ENCODE data around the gene POC1A. TPM values are rescaled to one million over a fixed set of nuclear protein-coding genes. Genes with fewer than 3 reads are reported as not detected.

The POC1A gene
- total RNA-seq, 1 experiment from 2014 or later, result 29.0 TPM

- Histone ChIP-seq H3K4me2 (ENCODE audit: insufficient read depth, insufficient read length, low read length) (no peak overlapping the region), H3T11ph (ENCODE audit: low read length) (no peak overlapping the region), H3K27ac (ENCODE audit: insufficient read length, low read depth, low read length) (no peak overlapping the region), H2BK20ac (ENCODE audit: low read depth, low read length, poor library complexity, severe bottlenecking) (no peak overlapping the region), H3K14ac (ENCODE audit: insufficient read depth, low read length) (no peak overlapping the region), H2AFZ (ENCODE audit: low read length) (no peak overlapping the region), H4K20me1 (ENCODE audit: control insufficient read depth, insufficient read depth, insufficient read length) (no peaks in the 10 kb centered on the region), H4K91ac (ENCODE audit: insufficient read length, low read depth, low read length) (no peak overlapping the region), H3K9ac (ENCODE audit: extremely low read depth, insufficient read length, low read length) (no peak overlapping the region), H3K4me1 (ENCODE audit: insufficient read depth, low read length) (no peaks in the 10 kb centered on the region), H3K23me2 (ENCODE audit: insufficient read length, low read depth, low read length, poor library complexity, severe bottlenecking) (no peaks in the 10 kb centered on the region), H2BK15ac (ENCODE audit: low read depth, low read length) (no peak overlapping the region), H2BK120ac (ENCODE audit: low read depth, low read length, poor library complexity, severe bottlenecking) (no peak overlapping the region), H3K9me3 (ENCODE audit: control insufficient read depth, low read depth, low read length) (no peaks in the 10 kb centered on the region), H4K5ac (ENCODE audit: insufficient read length, low read depth, low read length) (no peak overlapping the region), H3K79me1 (ENCODE audit: insufficient read depth, low read depth, low read length, poor library complexity, severe bottlenecking) (no peaks in the 10 kb centered on the region), H3K27me3 (ENCODE audit: insufficient read depth, low read length) (no peaks in the 10 kb centered on the region), H2AK5ac (ENCODE audit: insufficient read length, low read length) (no peak overlapping the region), H3K79me2 (ENCODE audit: insufficient read depth, low read length) (no peaks in the 10 kb centered on the region), H3K4ac (ENCODE audit: low read depth, low read length) (no peak overlapping the region), H4K8ac (replicated peaks; ENCODE audit: insufficient read length, low read depth, low read length) (no peak overlapping the region), H3K23ac (ENCODE audit: insufficient read length, low read depth, low read length) (no peak overlapping the region), H3K56ac (ENCODE audit: insufficient read length, low read depth, low read length) (no peak overlapping the region), H3K18ac (ENCODE audit: insufficient read length, low read depth, low read length) (no peak overlapping the region), H2BK5ac (ENCODE audit: insufficient read length, low read length) (no peak overlapping the region), H2BK12ac (ENCODE audit: insufficient read length, low read depth, low read length) (no peak overlapping the region)
- H3K27ac Mint-ChIP-seq, result no peak overlapping the region
- no peak for TF ChIP-seq CTCF (conservative IDR thresholded peaks at IDR 0.05)
- H3K27me3 Mint-ChIP-seq (ENCODE audit: low read depth), result no peaks in the 10 kb centered on the region
- H3K9me3 Mint-ChIP-seq, result peaks cover 3 to 8% of the 10 kb centered on the region in 2 experiments; a peak in 3 of 5 replicates
- peaks cover 28 to 64% (median 43%) of the 10 kb centered on the region in 3 experiments for H3K36me3 Mint-ChIP-seq (ENCODE audit: insufficient read depth in 1 of 3, low read depth in 3 of 3)
- H3K4me3 Mint-ChIP-seq, result no peak overlapping the region
- DNase-seq, result no peak
- no CpG with 5 or more reads among the region's 10 CpGs for WGBS (ENCODE audit: extremely low coverage, insufficient read length, low lambda C conversion rate)
- H3K4me1 Mint-ChIP-seq, result 0 out of 4 replicates have a peak, but pooled peaks cover 0 to 2% of the 10 kb centered on the region in 2 experiments
Observed at GRCh38 chr3:52104684-52105640, 49.3 kb downstream of the POC1A start.

All from H9 (cell line).